ELR (cell line): ENCODE measurements around the gene XAB2.

Experiments
- DNase-seq: peaks from one replicate; pipeline ENCODE4 v3.0.0-alpha.2; 2015; ENCODE audit warnings: low read depth

Gene XAB2

GRCh38 chr19:7629347-7630054, at the start of gene XAB2, which contains the start of gene PET100:
Gene XAB2 (minus strand): TSS chr19:7629545. CDS start chr19:7629527, 18 bp downstream.
Gene PET100 (plus strand): TSS chr19:7629793. CDS start chr19:7629834, 41 bp downstream.
- peak; percentile 99 for DNase-seq

GRCh38 chr19:7677669-7678311, 48.4 kb upstream of the XAB2 start:
- DNase-seq: no peak

- DNase-seq: no peak
Measured at GRCh38 chr19:7676854-7677253, 47.5 kb upstream of the XAB2 start, which contains the start of gene MCEMP1. Gene MCEMP1 (plus strand): TSS chr19:7677090. CDS start chr19:7677121, 31 bp downstream.

GRCh38 chr19:7676376-7676775, 47.0 kb upstream of the XAB2 start:
- no peak for DNase-seq

- DNase-seq: peak; percentile 82
Measured at GRCh38 chr19:7674010-7675005, 45.0 kb upstream of the XAB2 start.

GRCh38 chr19:7672522-7672921, 43.2 kb upstream of the XAB2 start:
- no peak for DNase-seq

- DNase-seq: no peak
Measured at GRCh38 chr19:7670790-7671189, 41.4 kb upstream of the XAB2 start.

GRCh38 chr19:7670150-7670783, 40.9 kb upstream of the XAB2 start:
- DNase-seq: no peak

GRCh38 chr19:7669641-7670040, 40.3 kb upstream of the XAB2 start:
- DNase-seq: no peak

GRCh38 chr19:7668842-7669241, 39.5 kb upstream of the XAB2 start, which contains the start of gene RETN:
Gene RETN (plus strand): TSS chr19:7669049. CDS start chr19:7669327, 278 bp downstream.
- no peak for DNase-seq

GRCh38 chr19:7665076-7665475, 35.7 kb upstream of the XAB2 start:
- DNase-seq: no peak

- DNase-seq: no peak
Measured at GRCh38 chr19:7663706-7664105, 34.4 kb upstream of the XAB2 start.

GRCh38 chr19:7662657-7663056, 33.3 kb upstream of the XAB2 start:
- no peak for DNase-seq

- no peak for DNase-seq
Measured at GRCh38 chr19:7661744-7662538, 32.6 kb upstream of the XAB2 start.

GRCh38 chr19:7658219-7658686, 28.9 kb upstream of the XAB2 start:
- no peak for DNase-seq

GRCh38 chr19:7657131-7657751, 27.9 kb upstream of the XAB2 start:
- no peak for DNase-seq

GRCh38 chr19:7655581-7655980, 26.2 kb upstream of the XAB2 start:
- no peak for DNase-seq

GRCh38 chr19:7654401-7654800, 25.1 kb upstream of the XAB2 start:
- peak; percentile 27 for DNase-seq

- DNase-seq: peak; percentile 72
Measured at GRCh38 chr19:7652061-7652641, 22.8 kb upstream of the XAB2 start.

- DNase-seq: no peak
Measured at GRCh38 chr19:7650148-7650547, 20.8 kb upstream of the XAB2 start.
